Activated B cell treated with CpG ODN at 0.5 μM for 24 hours (primary cell): Measurements from ENCODE around the gene SS18L1. TPM values are rescaled to one million over a fixed set of nuclear protein-coding genes. Genes with fewer than 3 reads are reported as not detected.

Experiments
- ATAC-seq: fragments of 200-7000 bp; cut with Tn5 transposase; one replicate; pipeline ENCODE4 v1.10.0; 2021; ENCODE audit warnings: low read depth, mild to moderate bottlenecking, moderate library complexity
- CTCF ChIA-PET: fragments of 350-600 bp; sonication (Branson Sonifier 250); formaldehyde crosslinking; loops from one replicate; lab custom pipeline; 2021; ENCODE audit warnings: antibody characterized with exemption; lab: Charles Lee
- POLR2A ChIA-PET: fragments of 350-600 bp; sonication (Branson Sonifier 250); formaldehyde crosslinking; loops from one replicate; lab custom pipeline; 2021; ENCODE audit warnings: antibody characterized with exemption; lab: Charles Lee
- DNase-seq: peaks from one replicate; pipeline ENCODE4 v3.0.0; 2022
- H3K27ac Mint-ChIP-seq: one replicate; pipeline ENCODE4 v1.8.0; 2020; ENCODE audit warnings: mixed read lengths
- H3K27me3 Mint-ChIP-seq: one replicate; pipeline ENCODE4 v1.8.0; 2021; ENCODE audit warnings: mixed read lengths
- H3K36me3 Mint-ChIP-seq: one replicate; pipeline ENCODE4 v1.8.0; 2021; ENCODE audit warnings: low read depth, mixed read lengths
- H3K4me1 Mint-ChIP-seq: one replicate; pipeline ENCODE4 v1.8.0; 2021; ENCODE audit warnings: mixed read lengths
- H3K4me3 Mint-ChIP-seq: one replicate; pipeline ENCODE4 v1.8.0; 2020; ENCODE audit warnings: mild to moderate bottlenecking, mixed read lengths
- H3K9me3 Mint-ChIP-seq: one replicate; pipeline ENCODE4 v1.8.0; 2020; ENCODE audit warnings: mixed read lengths
- intact Hi-C: fragments of 100-400 bp; cut with micrococcal nuclease; formaldehyde crosslinking; loops from one replicate; pipeline ENCODE4 v1.15.1; 2024
- total RNA-seq: library from RNA; stranded (reverse); gene quantifications from 2 replicates; pipeline ENCODE4 v1.2.3, GENCODE V29; 2022
- TF ChIP-seq, protein P1 (sequence below): fragments of 200-600 bp; IDR thresholded peaks from one replicate; pipeline ENCODE4 v1.8.0; 2022; ENCODE audit warnings: antibody characterized with exemption, mild to moderate bottlenecking

Gene SS18L1
- total RNA-seq, 1 donor from 2014 or later, result 9.0 TPM

DNA sequence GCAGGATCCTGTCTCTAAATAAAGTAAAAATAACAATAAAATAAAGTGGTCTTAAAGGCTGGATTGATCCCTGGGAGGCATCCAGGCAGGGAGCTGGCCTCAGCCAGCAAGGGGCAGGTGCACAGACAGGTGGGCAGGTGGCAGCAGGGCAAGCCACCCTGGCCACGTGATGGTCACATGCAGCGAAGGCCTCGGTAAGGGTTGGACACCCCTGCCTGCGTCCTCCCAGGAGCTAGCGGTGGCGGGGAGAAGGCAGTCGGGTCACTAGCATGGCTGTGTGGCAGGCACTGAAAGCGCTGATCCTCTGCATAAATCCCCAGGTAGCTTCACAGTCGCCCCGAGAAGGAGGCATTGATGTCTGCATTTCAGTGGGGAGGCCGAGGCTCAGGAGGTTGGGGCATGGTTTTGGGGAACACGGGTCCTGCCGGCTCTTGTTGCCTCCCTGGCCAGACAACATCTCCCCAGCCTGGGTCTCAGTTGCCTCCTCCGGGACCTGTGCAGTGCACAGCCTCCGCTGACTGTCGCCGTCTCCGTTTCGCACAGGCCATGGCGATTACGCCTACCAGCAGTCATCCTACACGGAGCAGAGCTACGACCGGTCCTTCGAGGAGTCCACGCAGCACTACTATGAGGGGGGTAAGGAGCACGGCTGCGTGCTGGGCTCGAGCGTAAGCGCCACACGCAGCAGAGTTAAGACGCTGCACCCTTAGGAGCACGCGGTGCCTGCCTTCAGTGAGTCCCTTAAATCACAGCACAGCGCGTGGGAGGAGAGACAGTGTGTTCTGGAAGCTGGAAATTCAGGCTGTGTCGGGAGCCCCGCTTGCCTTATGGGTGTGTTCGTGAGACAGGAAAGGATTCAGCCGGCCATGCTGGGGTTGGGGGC is 21.6 kb downstream of the SS18L1 start:
- H3K4me3 Mint-ChIP-seq, result no peak overlapping the region
- no peaks in the 10 kb centered on the region for H3K4me1 Mint-ChIP-seq
- TF ChIP-seq, protein P1, sequence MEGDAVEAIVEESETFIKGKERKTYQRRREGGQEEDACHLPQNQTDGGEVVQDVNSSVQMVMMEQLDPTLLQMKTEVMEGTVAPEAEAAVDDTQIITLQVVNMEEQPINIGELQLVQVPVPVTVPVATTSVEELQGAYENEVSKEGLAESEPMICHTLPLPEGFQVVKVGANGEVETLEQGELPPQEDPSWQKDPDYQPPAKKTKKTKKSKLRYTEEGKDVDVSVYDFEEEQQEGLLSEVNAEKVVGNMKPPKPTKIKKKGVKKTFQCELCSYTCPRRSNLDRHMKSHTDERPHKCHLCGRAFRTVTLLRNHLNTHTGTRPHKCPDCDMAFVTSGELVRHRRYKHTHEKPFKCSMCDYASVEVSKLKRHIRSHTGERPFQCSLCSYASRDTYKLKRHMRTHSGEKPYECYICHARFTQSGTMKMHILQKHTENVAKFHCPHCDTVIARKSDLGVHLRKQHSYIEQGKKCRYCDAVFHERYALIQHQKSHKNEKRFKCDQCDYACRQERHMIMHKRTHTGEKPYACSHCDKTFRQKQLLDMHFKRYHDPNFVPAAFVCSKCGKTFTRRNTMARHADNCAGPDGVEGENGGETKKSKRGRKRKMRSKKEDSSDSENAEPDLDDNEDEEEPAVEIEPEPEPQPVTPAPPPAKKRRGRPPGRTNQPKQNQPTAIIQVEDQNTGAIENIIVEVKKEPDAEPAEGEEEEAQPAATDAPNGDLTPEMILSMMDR, result no peak
- DNase-seq, result no peak
- no peak overlapping the region for H3K27ac Mint-ChIP-seq
- no peak for ATAC-seq
- H3K9me3 Mint-ChIP-seq, result no peaks in the 10 kb centered on the region
- intact Hi-C loops, result no loop called here
- H3K27me3 Mint-ChIP-seq, result no peaks in the 10 kb centered on the region
- ChIA-PET POLR2A (interaction anchor here (0.6 kb wide), 1 partner anchor 36 kb away, joined by 4 read pairs; no protein-coding TSS in a partner anchor), CTCF (no interaction called here)
- H3K36me3 Mint-ChIP-seq, result peaks cover 51% of the 10 kb centered on the region

DNA sequence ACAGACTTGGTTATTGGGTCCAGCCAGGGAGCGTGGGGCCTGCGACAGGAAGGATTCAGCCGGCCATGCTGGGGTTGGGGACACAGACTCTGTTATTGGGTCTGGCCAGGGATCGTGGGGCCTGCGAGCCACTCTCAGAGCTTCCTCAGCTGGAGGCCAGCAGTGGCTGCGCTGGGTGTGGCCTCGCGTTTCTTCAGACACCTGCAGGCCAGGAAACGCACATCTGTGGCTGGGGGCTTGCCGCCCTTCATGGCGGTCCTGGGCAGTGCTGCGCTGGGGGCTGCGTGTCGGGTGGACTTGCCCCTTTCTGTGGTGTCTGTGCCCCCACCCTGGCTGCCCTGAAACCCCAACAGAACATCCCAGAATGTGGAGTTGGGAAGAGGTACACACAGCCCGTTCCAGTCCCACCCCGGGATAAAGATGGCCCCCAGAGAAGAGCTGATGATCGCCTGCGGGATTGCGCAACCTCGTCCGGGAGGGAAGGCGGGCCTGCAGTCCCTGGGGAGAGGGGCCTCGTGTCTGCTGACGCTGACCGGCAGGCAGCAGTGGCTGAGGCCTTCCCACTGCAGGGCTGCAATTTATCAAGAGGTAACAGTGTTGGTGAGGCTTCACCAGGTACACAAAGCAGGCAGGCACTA is 22.3 kb downstream of the SS18L1 start:
- Mint-ChIP-seq H3K9me3 (no peaks in the 10 kb centered on the region), H3K36me3 (peaks cover 45% of the 10 kb centered on the region), H3K4me3 (no peak overlapping the region), H3K27ac (no peak overlapping the region), H3K4me1 (no peaks in the 10 kb centered on the region), H3K27me3 (no peaks in the 10 kb centered on the region)
- ChIA-PET POLR2A (no interaction called here), CTCF (no interaction called here)
- TF ChIP-seq, protein P1, result no peak
- ATAC-seq, result no peak
- DNase-seq, result no peak
- intact Hi-C loops, result no loop called here

DNA sequence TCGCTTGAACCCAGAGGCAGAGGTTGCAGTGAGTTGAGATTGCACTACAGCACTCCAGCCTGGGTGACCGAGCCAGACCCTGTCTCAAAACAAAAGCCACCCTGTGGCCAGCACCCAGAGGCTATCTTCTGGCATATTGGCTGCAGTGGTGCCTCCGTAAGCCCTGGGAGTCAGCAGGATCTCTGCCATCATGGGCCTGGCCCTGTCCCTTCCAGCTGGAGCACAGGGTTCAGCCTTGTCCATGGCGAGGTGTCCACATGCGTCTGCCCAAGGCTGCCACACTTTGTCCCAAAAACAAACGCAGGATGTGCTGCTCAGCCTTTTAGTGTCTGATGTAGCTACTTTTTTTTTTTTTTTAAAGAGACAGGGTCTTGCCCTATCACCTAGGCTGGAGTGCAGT is 23.9 kb downstream of the SS18L1 start:
- ChIA-PET POLR2A (interaction anchor here (0.8 kb wide), 1 partner anchor 14 kb away, joined by 7 read pairs; no protein-coding TSS in a partner anchor), CTCF (no interaction called here)
- intact Hi-C loops, result no loop called here
- TF ChIP-seq, protein P1, result no peak
- no peaks in the 10 kb centered on the region for H3K4me1 Mint-ChIP-seq
- H3K36me3 Mint-ChIP-seq, result peaks cover 37% of the 10 kb centered on the region
- no peak overlapping the region for H3K27ac Mint-ChIP-seq
- ATAC-seq (no peak), DNase-seq (no peak)
- no peaks in the 10 kb centered on the region for H3K9me3 Mint-ChIP-seq
- no peaks in the 10 kb centered on the region for H3K27me3 Mint-ChIP-seq
- no peak overlapping the region for H3K4me3 Mint-ChIP-seq

DNA sequence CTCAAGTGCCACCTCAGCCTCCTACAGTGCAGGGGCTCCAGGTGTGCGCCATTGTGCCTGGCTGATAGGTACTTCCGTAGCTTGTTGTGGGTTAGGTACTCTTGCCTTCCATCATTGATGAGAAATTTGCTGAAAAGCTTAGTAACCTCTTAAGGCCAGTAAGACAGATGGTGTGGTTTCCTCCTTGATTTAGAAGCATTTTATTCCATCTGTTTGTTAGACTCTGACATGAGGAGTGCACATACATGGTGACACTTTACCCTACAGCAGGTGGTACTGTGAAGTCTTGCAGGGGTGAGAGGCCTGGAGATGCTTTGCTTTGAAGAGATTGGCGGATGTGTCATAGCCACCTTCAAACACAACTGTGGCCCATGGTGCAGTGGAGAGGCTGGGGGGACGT is 24.5 kb downstream of the SS18L1 start:
- no peaks in the 10 kb centered on the region for H3K4me1 Mint-ChIP-seq
- DNase-seq (no peak), ATAC-seq (no peak)
- no peaks in the 10 kb centered on the region for H3K9me3 Mint-ChIP-seq
- intact Hi-C loops, result no loop called here
- TF ChIP-seq, protein P1, result no peak
- peaks cover 36% of the 10 kb centered on the region for H3K36me3 Mint-ChIP-seq
- H3K4me3 Mint-ChIP-seq, result no peak overlapping the region
- H3K27ac Mint-ChIP-seq, result no peak overlapping the region
- ChIA-PET CTCF (no interaction called here), POLR2A (interaction anchor here (0.8 kb wide), 1 partner anchor 14 kb away, joined by 7 read pairs; no protein-coding TSS in a partner anchor)
- no peaks in the 10 kb centered on the region for H3K27me3 Mint-ChIP-seq

DNA sequence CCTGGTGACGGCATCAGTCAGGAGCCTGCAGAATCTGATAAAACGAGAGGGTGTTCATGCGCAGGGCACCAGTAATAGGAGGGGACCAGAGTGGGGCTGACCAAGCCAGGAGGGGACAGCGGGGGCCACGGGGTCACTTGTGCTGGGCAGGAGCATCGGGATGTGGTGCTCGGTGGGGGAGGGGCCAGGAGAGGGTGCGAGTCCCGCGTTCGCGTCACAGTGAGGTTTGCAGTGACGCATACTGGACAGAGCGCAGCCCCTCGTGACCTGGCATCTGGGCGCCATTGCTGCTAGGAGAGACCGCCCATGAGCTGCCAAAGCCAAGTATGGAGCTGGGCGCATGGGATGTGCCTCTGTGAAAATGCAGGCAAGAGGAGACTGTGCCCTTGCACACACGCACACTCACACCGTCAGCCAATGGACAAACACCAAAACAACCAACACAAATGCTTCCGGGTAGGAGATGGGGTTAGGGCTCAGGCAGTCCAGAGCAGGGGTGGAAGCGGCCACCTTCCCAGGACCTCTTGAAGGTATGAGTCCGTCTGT is 25.4 kb downstream of the SS18L1 start:
- no peak for DNase-seq
- ATAC-seq, result no peak
- Mint-ChIP-seq H3K4me1 (no peaks in the 10 kb centered on the region), H3K27me3 (no peaks in the 10 kb centered on the region), H3K4me3 (no peak overlapping the region), H3K36me3 (peaks cover 31% of the 10 kb centered on the region), H3K9me3 (no peaks in the 10 kb centered on the region), H3K27ac (no peak overlapping the region)
- intact Hi-C loops, result no loop called here
- POLR2A ChIA-PET, result no interaction called here
- CTCF ChIA-PET, result no interaction called here
- TF ChIP-seq, protein P1, result no peak
